ENCODE data around the gene RUNX3. TPM values are rescaled to one million over a fixed set of nuclear protein-coding genes. Genes with fewer than 3 reads are reported as not detected.

RUNX3 gene
- polyA plus RNA-seq, 1 of the 3 experiments (the other 2 are of a cell fraction), result not detected

DNA sequence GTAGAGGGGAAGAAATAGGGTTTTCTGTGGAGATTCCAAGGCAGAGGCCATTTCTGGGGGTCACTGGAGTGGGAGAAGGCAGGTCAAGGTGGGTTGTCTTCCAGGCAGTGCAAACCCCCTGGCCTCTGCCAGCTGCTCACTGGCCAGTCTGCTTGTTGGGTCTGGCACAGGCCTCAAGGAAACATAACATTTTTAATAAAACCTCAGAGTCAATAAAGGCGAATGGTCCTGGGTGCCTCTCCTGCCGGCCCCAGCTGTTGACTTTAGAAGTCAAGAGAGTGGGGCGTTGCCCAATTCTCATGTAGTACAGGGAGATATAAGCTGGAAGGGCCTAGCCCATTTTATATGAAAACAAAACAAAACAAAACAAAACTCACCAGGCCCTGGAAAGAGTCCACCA lies 36.6 kb downstream of the RUNX3 start:
- POLR2A ChIA-PET, result no interaction called here
- WGBS (ENCODE audit: low lambda C conversion rate), result 74% methylated on average over 3 of the region's 3 CpGs
- CTCF ChIA-PET, result interaction anchor here (1.2 to 3.0 kb wide), 3 partner anchors 38 to 45 kb away, joined by 3 to 13 read pairs (median 3); no protein-coding TSS in a partner anchor
- Histone ChIP-seq H3K4me1 (ENCODE audit: control insufficient read depth in 1 of 2, insufficient read depth in 2 of 2, low read depth in 1 of 2, low read length in 1 of 2) (peaks cover 0 to 2% of the 10 kb centered on the region in 2 experiments; a peak in 1 of 4 replicates), H3K9me3 (no peaks in the 10 kb centered on the region), H3K9ac (no peak overlapping the region), H3K27me3 (ENCODE audit: insufficient read depth) (no peaks in the 10 kb centered on the region), H3F3A (replicated peaks; ENCODE audit: insufficient read depth) (no peaks in the 10 kb centered on the region), H3K27ac (ENCODE audit: low read depth in 2 of 2, low read length in 1 of 2) (no peak overlapping the region), H4K20me1 (ENCODE audit: insufficient read depth) (no peaks in the 10 kb centered on the region), H3K4me3 (ENCODE audit: low read depth in 2 of 2, low read length in 1 of 2) (no peak overlapping the region), H3K4me2 (no peak overlapping the region), H3K36me3 (replicated peaks in 1 of 2; ENCODE audit: control insufficient read depth in 1 of 2, insufficient read depth in 2 of 2, low read length in 1 of 2) (no peaks in the 10 kb centered on the region), H3K79me2 (ENCODE audit: insufficient read depth) (no peaks in the 10 kb centered on the region), H2AFZ (ENCODE audit: low read depth) (no peak overlapping the region), H3K9me2 (no peaks in the 10 kb centered on the region)
- no peak for DNase-seq
- TF ChIP-seq, protein P1, sequence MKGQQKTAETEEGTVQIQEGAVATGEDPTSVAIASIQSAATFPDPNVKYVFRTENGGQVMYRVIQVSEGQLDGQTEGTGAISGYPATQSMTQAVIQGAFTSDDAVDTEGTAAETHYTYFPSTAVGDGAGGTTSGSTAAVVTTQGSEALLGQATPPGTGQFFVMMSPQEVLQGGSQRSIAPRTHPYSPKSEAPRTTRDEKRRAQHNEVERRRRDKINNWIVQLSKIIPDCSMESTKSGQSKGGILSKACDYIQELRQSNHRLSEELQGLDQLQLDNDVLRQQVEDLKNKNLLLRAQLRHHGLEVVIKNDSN (IDR thresholded peaks at IDR 0.05; ENCODE audit: borderline replicate concordance, low read depth), result no peak
- no peak for TF ChIP-seq FOSL2 (IDR thresholded peaks at IDR 0.05; ENCODE audit: borderline replicate concordance, low read depth)
- TF ChIP-seq, protein P2, sequence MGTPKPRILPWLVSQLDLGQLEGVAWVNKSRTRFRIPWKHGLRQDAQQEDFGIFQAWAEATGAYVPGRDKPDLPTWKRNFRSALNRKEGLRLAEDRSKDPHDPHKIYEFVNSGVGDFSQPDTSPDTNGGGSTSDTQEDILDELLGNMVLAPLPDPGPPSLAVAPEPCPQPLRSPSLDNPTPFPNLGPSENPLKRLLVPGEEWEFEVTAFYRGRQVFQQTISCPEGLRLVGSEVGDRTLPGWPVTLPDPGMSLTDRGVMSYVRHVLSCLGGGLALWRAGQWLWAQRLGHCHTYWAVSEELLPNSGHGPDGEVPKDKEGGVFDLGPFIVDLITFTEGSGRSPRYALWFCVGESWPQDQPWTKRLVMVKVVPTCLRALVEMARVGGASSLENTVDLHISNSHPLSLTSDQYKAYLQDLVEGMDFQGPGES (IDR thresholded peaks at IDR 0.05; ENCODE audit: low read depth, low read length), result no peak
- TF ChIP-seq SIN3A (IDR thresholded peaks at IDR 0.05; ENCODE audit: borderline replicate concordance, low read depth, low read length), result no peak
- TF ChIP-seq, protein P3, sequence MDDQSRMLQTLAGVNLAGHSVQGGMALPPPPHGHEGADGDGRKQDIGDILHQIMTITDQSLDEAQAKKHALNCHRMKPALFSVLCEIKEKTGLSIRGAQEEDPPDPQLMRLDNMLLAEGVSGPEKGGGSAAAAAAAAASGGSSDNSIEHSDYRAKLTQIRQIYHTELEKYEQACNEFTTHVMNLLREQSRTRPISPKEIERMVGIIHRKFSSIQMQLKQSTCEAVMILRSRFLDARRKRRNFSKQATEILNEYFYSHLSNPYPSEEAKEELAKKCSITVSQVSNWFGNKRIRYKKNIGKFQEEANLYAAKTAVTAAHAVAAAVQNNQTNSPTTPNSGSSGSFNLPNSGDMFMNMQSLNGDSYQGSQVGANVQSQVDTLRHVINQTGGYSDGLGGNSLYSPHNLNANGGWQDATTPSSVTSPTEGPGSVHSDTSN (IDR thresholded peaks at IDR 0.05), result no peak
- no peak for TF ChIP-seq CHD2 (IDR thresholded peaks at IDR 0.05; ENCODE audit: low read length, partially characterized antibody)
- no peak for TF ChIP-seq TCF12 (IDR thresholded peaks at IDR 0.05)
- no peak for TF ChIP-seq YY1 (IDR thresholded peaks at IDR 0.05; ENCODE audit: low read depth)
- TF ChIP-seq, protein P4, sequence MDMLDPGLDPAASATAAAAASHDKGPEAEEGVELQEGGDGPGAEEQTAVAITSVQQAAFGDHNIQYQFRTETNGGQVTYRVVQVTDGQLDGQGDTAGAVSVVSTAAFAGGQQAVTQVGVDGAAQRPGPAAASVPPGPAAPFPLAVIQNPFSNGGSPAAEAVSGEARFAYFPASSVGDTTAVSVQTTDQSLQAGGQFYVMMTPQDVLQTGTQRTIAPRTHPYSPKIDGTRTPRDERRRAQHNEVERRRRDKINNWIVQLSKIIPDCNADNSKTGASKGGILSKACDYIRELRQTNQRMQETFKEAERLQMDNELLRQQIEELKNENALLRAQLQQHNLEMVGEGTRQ (IDR thresholded peaks at IDR 0.05; ENCODE audit: borderline replicate concordance, low read depth, low read length), result no peak
- TF ChIP-seq JUND (IDR thresholded peaks at IDR 0.05), result no peak

DNA sequence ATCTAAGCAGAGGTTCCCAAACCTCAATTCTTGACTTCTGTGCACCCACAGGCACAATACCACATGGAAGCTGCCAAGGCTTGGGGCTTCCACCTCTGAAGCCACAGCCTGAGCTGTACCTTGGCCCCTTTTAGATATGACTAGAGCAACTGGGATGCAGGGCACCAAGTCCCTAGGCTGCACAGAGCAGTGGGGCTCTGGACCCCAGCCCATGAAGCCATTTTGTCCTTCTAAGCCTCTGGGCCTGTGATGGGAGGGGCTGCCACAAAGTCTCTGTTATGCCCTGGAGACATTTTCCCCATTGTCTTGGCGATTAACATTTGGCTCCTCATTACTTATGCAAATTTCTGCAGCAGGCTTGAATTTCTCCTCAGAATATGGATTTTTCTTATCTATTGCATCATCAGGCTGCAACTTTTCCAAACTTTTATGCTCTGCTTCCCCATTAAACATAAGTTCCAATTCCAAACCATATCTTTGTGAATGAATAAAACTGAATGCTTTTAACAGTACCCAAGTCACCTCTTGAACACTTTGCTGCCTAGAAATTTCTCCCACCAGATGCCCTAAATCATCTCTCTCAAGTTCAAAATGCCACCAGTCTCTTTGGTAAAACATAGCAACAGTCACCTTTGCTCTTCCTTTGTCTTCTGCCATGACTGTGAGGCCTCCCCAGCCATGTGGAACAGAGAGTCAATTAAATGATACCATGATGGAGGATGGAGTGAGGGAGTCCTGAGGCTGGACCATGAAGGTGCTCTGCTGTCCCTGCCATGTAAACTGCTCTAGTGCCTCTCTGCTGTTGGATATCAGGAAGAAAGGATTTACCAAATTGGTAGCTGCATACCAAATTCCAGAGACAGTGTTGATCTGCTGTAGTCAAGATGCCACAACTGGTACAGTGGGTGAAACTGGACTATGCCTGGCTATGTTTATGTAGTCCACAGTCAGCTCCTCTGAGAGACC lies 37.6 kb downstream of the RUNX3 start:
- Histone ChIP-seq H3F3A (replicated peaks; ENCODE audit: insufficient read depth) (no peaks in the 10 kb centered on the region), H3K36me3 (replicated peaks in 1 of 2; ENCODE audit: control insufficient read depth in 1 of 2, insufficient read depth in 2 of 2, low read length in 1 of 2) (no peaks in the 10 kb centered on the region), H3K9ac (no peak overlapping the region), H3K27me3 (ENCODE audit: insufficient read depth) (no peaks in the 10 kb centered on the region), H3K9me3 (no peaks in the 10 kb centered on the region), H3K4me1 (ENCODE audit: control insufficient read depth in 1 of 2, insufficient read depth in 2 of 2, low read depth in 1 of 2, low read length in 1 of 2) (no peaks in the 10 kb centered on the region), H4K20me1 (ENCODE audit: insufficient read depth) (no peaks in the 10 kb centered on the region), H3K9me2 (no peaks in the 10 kb centered on the region), H3K79me2 (ENCODE audit: insufficient read depth) (no peaks in the 10 kb centered on the region), H2AFZ (ENCODE audit: low read depth) (no peak overlapping the region), H3K4me2 (no peak overlapping the region), H3K4me3 (ENCODE audit: low read depth in 2 of 2, low read length in 1 of 2) (no peak overlapping the region), H3K27ac (ENCODE audit: low read depth in 2 of 2, low read length in 1 of 2) (no peak overlapping the region)
- CTCF ChIA-PET, result interaction anchor here (1.5 to 3.0 kb wide), 3 partner anchors 40 to 45 kb away, joined by 3 to 13 read pairs (median 4); no protein-coding TSS in a partner anchor
- 0% methylated on average over 1 of the region's 1 CpG for WGBS (ENCODE audit: low lambda C conversion rate)
- POLR2A ChIA-PET, result no interaction called here
- DNase-seq, result no peak
- no peak for TF ChIP-seq RFX5 (IDR thresholded peaks at IDR 0.05; ENCODE audit: low read length)
- TF ChIP-seq CHD2 (IDR thresholded peaks at IDR 0.05; ENCODE audit: low read length, partially characterized antibody), result no peak
- no peak for TF ChIP-seq GATA2 (CRISPR knock-in tag; IDR thresholded peaks at IDR 0.05)
- TF ChIP-seq EP300 (IDR thresholded peaks at IDR 0.05; ENCODE audit: borderline replicate concordance in 1 of 2, low read depth in 1 of 2, low read length in 1 of 2), result no peak
- TF ChIP-seq, protein P1 (IDR thresholded peaks at IDR 0.05; ENCODE audit: borderline replicate concordance, low read depth), result no peak
- TF ChIP-seq, protein P2 (IDR thresholded peaks at IDR 0.05; ENCODE audit: low read depth, low read length), result no peak
- TF ChIP-seq RXRA (IDR thresholded peaks at IDR 0.05; ENCODE audit: borderline replicate concordance, low read depth), result no peak
- no peak for TF ChIP-seq MEF2A (IDR thresholded peaks at IDR 0.05; ENCODE audit: borderline replicate concordance, low read depth)
- TF ChIP-seq SMC3 (IDR thresholded peaks at IDR 0.05; ENCODE audit: low read depth, low read length), result no peak
- no peak for TF ChIP-seq MXI1 (IDR thresholded peaks at IDR 0.05; ENCODE audit: low read depth, low read length)
- no peak for TF ChIP-seq TEAD4 (IDR thresholded peaks at IDR 0.05; ENCODE audit: borderline replicate concordance, insufficient read depth)
